Stimulated activated CD4-positive, alpha-beta T cell treated with anti-CD3 and anti-CD28 coated beads, Interleukin-15, amount 100 ng/mL, for 48 hours (primary cell): ENCODE data around the gene SMIM41.
A peak's percentile ranks its signal among the peaks of the same experiment; 100 is the strongest.

Experiments
- DNase-seq, 2 donors: peaks; one replicate each; pipeline ENCODE4 v3.0.0-alpha.2; 2020; ENCODE audit warnings: low read depth in 2 of 2

Gene SMIM41

GRCh38 chr12:52079576-52080402 is at the start of gene SMIM41:
Gene SMIM41 (plus strand): TSS chr12:52079704. CDS start chr12:52079780, 76 bp downstream.
- no peak for DNase-seq

GRCh38 chr12:52032446-52032803 is 47.1 kb upstream of the SMIM41 start:
- DNase-seq, result no peak

DNA sequence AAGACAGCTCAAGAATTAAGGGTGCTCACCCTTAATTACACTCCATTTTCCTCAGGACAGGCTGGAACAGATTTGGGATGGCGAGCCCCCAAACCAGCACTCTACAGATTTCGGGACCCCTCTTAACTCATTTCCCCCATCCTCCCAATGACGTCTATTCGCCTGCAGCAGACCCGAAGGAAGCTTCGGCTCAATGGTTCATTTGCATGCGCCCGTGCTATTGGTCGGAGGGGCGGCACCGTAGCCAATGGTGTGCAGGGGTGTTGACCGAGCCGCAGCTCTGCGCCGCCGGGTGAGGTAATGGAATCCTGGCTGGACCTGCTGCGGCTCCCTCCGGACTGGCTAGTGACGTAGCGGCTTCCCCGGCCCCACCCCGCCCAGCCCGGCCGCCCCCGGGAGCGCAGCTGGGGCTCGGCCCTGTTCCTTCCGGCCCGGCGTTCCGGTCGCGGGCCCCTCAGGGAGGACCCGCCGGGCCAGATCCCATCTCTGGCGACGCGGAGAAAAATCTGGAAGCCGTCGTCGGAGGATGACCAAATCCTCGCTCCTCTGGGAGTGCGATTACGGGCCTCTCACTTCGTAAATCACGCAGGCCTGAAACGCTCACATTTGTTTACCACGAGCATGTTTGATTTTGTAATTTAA is 46.6 kb upstream of the SMIM41 start:
- peak; percentile 84 for DNase-seq

GRCh38 chr12:52033446-52034140 is 45.9 kb upstream of the SMIM41 start:
- no peak for DNase-seq

DNA sequence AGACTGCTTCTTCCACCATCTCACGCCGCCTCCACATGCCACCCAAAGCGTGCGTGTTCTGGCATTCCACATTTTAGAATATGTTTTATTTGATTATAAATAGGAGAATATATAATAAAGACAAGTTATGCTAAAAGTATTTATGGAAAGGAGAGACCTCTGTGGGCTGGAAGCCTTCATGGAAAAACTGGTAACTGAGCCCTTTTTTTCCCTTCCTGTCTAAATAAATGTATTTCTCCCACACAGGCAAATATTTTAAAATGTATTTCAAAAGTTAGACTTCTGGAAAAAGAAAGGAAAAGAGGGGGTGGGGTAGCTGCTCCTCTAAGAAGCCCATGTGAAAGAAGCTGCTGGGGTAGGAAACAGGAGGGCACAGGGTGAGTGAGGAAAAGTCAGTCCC is 44.3 kb upstream of the SMIM41 start:
- no peak for DNase-seq

- DNase-seq, result no peak
Observed at GRCh38 chr12:52035926-52036325, 43.6 kb upstream of the SMIM41 start.

DNA sequence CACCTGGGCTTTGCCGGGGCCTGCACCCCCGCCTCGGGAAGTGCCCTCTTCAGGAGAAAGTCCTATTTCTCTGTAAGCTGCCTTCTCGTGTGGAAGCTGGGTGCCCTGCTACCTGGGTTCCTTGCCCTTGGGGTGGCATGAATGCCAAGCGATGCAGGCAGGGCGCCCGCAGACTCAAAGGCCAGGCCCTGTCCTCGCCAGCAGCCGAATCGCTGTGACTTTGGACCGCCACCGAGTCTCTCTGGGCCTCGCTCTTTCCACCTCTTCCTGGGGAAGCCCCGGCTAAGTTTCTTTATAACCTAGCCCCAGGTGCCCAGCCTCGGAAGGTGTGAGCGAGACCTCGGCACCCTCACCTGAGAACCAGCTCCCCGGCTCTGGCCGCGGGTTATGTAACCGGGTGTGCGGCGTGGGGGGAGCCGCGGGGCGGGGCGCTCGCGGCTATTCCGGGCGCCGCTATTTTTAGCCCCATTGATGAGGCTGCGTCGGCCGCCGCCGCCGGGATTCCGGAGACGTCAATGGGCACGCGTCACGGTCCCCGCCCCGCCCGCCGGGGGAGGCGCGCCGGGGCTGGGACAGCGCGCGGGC is 42.8 kb upstream of the SMIM41 start:
- peak in 1 of 2 donors; percentile 66 for DNase-seq

- DNase-seq, result no peak
Observed at GRCh38 chr12:52037248-52037861, 42.1 kb upstream of the SMIM41 start.

GRCh38 chr12:52038447-52038846 is 41.1 kb upstream of the SMIM41 start:
- no peak for DNase-seq

- no peak for DNase-seq
Observed at GRCh38 chr12:52041035-52041434, 38.5 kb upstream of the SMIM41 start.

DNA sequence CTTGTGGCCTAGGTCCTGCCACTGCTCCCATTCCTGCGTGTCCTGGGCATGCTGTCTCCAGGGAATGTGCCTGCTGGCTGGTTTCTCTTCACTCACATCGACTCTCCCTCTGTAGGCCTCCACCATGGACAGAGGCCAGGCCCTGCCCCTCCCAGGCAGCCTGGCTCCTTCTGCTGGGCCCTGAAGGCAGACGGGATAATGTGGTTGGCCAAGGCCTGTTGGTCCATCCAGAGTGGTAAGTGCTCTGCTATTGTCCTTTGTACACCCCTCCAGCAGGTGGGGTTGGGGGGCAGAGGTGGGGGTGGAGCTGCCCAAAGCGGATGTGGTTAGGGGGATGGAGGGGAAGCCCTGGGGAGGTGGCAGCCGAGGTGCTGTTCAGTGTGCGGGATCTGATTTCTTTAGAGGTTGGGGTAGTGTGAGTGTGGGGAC is 37.8 kb upstream of the SMIM41 start:
- DNase-seq, result no peak

DNA sequence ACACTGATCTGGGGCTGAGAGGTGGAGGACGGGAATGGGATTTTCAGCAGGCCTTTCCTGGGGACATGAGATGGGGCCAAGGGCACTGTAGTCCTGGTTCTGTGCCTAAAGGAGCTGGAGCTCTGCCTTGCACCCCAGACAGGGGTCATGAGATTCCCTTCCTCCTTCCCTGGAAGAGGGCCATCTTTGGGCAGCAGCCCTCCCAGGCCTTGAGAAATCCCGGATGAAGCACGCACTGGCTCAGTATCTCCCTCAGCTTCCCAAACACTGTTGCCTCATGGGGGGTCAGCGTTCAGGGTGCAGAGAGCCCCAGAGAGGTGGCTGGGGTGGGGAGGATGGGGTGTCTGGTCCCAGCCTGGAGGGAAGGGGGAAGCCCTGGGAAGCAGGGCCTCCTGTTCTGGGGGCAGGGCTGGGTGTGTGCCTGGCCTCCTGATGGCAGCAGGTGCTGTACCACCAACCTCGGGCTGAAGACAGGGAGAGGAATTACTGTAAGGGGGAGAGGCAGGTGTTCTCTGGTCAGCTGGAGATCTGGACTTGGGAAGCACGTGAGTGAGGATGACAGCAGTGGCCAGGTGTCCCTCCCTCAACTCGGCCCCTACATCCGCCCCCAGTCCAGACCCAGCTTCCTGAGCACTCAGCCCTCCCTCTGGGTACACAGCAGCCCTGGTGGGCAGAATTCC is 36.7 kb upstream of the SMIM41 start:
- no peak for DNase-seq

DNA sequence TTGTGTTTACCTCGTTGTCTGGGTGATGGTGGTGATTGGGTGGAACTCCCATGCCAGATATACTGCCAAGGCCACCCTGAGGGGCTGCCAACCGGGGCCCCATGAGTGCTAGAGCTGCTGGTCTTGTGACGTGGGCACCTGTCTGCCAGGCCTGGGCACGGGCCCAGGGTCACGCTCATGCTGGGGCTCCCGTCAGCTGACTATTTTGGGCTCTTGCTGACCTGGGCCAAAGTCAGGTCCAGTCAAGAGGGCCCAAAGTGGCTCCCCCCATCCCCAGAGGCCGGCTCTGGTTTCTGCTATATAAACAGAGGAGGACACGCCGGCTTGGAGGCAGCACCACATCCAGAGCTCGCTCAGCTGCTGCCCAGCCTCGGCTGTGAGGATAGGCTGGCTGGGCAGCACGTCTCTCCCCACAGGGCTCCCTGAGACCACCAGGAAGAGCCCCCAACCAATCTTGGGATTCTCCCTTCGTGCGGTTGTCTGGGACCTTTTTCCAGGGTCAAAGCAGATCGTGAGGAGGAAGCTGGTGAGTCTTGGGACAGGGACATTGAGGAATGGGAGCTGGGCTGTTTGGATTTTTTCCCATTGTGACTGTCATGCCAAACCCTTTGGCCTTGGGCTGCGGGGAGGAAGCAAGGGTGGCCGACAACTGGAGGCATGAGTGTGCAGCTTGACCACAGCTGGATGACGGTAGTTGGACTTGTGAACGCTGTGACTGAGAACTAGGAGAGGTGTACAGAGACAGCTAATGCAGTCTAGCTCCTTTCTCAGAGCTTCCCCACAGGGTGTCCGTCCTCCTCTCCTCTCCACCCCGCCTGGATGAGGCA is 35.9 kb upstream of the SMIM41 start:
- no peak for DNase-seq

GRCh38 chr12:52044292-52044983 is 35.1 kb upstream of the SMIM41 start:
- no peak for DNase-seq

- no peak for DNase-seq
Observed at GRCh38 chr12:52045794-52046199, 33.7 kb upstream of the SMIM41 start.

DNA sequence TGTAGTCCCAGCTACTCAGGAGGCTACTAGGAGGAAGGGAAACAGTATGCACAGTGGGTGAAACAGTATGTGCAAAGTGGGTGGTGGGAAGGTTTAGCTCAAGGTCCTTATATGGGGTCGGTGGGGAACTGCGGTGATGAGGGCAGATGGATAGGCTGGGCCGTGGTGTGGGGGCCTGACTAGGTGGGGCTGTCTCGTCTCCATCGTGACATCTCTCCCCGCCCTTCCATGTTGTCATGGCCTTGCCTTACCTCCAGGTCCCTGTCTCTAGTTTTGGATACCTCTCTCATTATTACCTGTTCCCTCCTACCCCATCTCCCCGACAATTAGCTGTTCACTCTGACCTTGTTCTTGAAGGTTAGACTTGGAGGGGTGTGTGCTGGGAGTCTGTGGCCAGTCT is 32.6 kb upstream of the SMIM41 start:
- DNase-seq, result no peak

DNA sequence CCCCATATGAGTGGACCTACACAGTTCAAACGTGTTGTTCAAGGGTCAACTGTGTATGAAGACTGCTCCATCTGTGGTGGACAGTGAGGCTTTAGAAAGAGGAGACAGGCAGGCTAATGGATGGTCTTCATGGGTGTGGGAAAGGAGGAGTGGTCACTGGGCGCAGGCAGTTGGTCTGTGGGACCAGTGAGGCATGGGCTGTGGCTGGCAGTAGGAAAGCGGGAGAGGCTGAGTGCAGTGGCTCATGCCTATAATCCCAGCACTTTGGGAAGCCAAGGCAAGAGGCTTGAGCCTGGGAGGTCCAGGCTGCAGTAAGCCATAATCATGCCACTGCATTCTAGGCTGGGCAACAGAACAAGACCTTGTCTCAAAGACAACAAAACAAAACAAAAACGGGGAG is 30.2 kb upstream of the SMIM41 start:
- no peak for DNase-seq

- DNase-seq, result no peak
Observed at GRCh38 chr12:52049688-52050087, 29.8 kb upstream of the SMIM41 start.

DNA sequence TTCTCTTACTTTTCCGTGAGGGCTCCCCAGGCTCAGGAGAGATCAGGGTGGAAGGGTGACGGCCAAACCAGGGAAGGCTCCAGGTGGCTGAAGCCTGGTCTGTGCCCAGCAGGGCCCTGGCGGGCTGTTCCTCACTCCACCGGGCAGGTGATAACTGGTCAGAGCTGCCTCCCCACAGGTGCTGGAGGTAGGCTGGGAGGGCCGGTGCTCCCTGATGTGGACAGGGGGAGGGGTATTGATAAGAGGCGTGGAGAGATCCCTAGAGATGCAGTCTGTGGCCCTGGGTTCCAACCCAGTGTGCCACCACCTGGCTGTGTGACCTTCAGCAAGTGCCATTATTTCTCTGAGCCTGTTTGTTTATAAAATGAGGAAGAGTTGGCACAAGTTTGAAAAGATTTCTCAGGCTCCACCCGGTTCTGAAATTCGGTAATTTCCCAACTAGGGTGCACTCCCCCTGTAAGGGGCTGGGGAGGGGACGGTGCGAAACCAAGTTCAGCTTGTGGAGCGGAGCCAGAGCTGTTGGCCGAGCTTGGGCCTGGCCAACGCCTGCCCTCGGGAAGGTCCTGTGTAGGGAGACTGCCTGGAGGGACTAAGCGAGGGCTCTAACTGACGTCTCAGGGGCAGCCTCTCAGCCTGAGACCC is 29.3 kb upstream of the SMIM41 start:
- no peak for DNase-seq
